GM12874 (cell line): Measurements from ENCODE around the gene CCDC34.

Experiments
- CTCF ChIP-seq: IDR thresholded peaks from 2 replicates; pipeline ENCODE4 v1.5.1; 2011; ENCODE audit warnings: low read depth, mild to moderate bottlenecking, control low read depth, low read length, moderate library complexity; ENCODE audit not compliant: insufficient read depth

Gene CCDC34

GRCh38 chr11:27350511-27350910 is 12.5 kb downstream of the CCDC34 start:
- no peak for TF ChIP-seq CTCF

GRCh38 chr11:27349919-27350318 is 13.1 kb downstream of the CCDC34 start:
- no peak for TF ChIP-seq CTCF

GRCh38 chr11:27348340-27348873 is 14.6 kb downstream of the CCDC34 start:
- TF ChIP-seq CTCF: no peak

- TF ChIP-seq CTCF: no peak
Measured at GRCh38 chr11:27347359-27348339, 15.4 kb downstream of the CCDC34 start.

GRCh38 chr11:27339941-27340340 is 23.1 kb downstream of the CCDC34 start:
- TF ChIP-seq CTCF: no peak

- TF ChIP-seq CTCF: no peak
Measured at GRCh38 chr11:27331981-27332380, 31.0 kb downstream of the CCDC34 start.

GRCh38 chr11:27330633-27331270 is 32.3 kb downstream of the CCDC34 start:
- TF ChIP-seq CTCF: no peak
